IPS-NIHi7 (cell line): ENCODE measurements around the gene IFNGR1.

Experiments used
- DNase-seq: peaks from one replicate; pipeline ENCODE4 v3.0.0; 2012; ENCODE audit warnings: mixed read lengths; ENCODE audit errors: extremely low spot score

IFNGR1 gene

GRCh38 chr6:137149035-137149393, 70.2 kb downstream of the IFNGR1 start:
- no peak for DNase-seq

GRCh38 chr6:137148306-137149034, 70.7 kb downstream of the IFNGR1 start:
- DNase-seq, result no peak
